GM12865 (cell line): Measurements from ENCODE around the gene NEDD9.

Experiments
- DNase-seq: peaks from one replicate; pipeline ENCODE4 v3.0.0; 2010; ENCODE audit warnings: low read depth
- H3K4me3 ChIP-seq: 2 replicates; pipeline ENCODE4 v1.5.1; 2011; ENCODE audit warnings: mild to moderate bottlenecking, low read depth, low read length, control low read depth
- TF ChIP-seq, protein P1 (sequence below): IDR thresholded peaks from 2 replicates; pipeline ENCODE4 v1.5.1; 2011; ENCODE audit warnings: low read length, control low read depth, low read depth, inconsistent platforms; ENCODE audit not compliant: insufficient read depth; ENCODE audit errors: missing control alignments

NEDD9 gene

DNA sequence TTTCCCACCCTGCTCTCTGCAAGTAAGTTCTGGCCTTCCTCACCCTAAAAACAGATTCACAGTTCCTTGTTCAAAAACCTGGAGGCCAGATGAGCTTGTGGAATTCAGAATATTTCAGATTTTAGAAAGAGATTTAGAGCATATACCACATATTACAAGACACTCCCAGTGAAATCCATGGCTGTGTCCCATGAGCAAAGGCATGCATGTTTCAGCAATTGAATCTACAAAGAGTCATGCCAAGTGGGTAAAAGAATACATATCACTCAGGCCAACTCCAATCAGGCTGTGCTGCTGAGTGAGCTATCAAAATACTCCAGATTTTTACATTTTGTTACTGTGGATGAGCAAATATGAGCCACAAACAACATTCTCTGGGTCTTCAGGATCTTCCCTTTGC is 10.2 kb upstream of the NEDD9 start:
- TF ChIP-seq, protein P1, sequence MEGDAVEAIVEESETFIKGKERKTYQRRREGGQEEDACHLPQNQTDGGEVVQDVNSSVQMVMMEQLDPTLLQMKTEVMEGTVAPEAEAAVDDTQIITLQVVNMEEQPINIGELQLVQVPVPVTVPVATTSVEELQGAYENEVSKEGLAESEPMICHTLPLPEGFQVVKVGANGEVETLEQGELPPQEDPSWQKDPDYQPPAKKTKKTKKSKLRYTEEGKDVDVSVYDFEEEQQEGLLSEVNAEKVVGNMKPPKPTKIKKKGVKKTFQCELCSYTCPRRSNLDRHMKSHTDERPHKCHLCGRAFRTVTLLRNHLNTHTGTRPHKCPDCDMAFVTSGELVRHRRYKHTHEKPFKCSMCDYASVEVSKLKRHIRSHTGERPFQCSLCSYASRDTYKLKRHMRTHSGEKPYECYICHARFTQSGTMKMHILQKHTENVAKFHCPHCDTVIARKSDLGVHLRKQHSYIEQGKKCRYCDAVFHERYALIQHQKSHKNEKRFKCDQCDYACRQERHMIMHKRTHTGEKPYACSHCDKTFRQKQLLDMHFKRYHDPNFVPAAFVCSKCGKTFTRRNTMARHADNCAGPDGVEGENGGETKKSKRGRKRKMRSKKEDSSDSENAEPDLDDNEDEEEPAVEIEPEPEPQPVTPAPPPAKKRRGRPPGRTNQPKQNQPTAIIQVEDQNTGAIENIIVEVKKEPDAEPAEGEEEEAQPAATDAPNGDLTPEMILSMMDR = no peak
- no peak for DNase-seq
- no peak overlapping the region for H3K4me3 ChIP-seq

DNA sequence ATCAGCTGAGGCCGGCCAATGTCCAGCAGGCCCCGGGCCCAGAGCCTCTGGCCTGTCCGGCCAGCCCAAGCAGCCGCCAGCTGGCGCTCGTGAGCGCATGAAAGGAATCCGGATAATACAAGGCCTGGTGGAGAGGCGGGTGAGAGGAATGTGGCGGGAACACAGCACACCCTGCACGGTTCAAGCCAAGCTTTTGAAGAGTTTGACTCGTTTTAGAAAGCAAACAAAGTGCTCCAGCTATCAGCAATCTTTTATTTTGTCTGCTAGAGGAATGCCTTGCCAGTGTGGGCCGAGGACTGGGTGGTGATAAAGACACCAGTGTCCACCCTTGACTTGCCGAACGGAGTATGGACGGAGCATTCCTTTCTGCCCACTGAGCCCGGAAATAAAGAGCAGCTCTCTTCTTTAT is 9.3 kb upstream of the NEDD9 start:
- no peak for DNase-seq
- TF ChIP-seq, protein P1 = no peak
- no peak overlapping the region for H3K4me3 ChIP-seq

GRCh38 chr6:11241154-11241792 is 8.8 kb upstream of the NEDD9 start:
- H3K4me3 ChIP-seq = no peak overlapping the region
- TF ChIP-seq, protein P1 = no peak
- DNase-seq = no peak

DNA sequence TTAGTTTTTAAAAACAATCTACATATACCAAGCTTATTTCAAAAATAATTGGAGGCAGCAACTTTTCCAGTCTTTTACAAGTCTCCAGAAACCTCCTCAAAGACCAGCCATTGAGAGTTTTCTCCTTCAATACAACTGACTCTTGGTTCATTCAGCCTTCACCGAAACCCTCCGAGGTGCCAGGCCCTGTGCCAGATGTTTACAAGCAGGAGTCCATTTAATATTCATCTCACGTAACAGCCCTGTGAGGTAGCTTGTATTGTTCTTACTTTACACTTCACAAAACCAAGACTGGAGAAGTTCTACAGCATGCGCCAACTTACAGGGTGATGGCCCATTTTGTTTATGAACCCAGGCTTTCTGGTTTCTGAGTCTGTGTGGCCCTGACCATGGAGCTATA is 5.5 kb upstream of the NEDD9 start:
- H3K4me3 ChIP-seq = no peak overlapping the region
- DNase-seq = no peak
- TF ChIP-seq, protein P1 = no peak

DNA sequence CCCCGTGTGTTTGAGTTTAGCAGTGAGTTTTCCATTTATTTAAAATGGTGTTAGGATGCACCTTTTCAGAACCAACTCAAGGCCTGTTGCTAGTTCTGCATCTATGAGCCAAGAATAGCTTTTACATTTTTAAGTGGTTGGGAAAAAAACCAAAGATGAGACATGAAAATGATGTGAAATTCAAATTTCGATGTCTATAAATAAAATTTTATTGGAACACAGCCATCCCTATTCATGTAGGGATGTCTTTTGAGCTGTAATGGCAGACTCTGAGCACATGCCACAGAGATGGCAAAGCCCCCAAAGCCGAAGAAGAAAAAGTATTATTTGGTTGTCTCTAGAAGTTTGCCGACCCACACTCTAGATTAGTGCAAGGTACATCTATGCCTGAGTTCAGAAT is 5.0 kb upstream of the NEDD9 start:
- no peak for DNase-seq
- TF ChIP-seq, protein P1 = no peak
- no peak overlapping the region for H3K4me3 ChIP-seq

DNA sequence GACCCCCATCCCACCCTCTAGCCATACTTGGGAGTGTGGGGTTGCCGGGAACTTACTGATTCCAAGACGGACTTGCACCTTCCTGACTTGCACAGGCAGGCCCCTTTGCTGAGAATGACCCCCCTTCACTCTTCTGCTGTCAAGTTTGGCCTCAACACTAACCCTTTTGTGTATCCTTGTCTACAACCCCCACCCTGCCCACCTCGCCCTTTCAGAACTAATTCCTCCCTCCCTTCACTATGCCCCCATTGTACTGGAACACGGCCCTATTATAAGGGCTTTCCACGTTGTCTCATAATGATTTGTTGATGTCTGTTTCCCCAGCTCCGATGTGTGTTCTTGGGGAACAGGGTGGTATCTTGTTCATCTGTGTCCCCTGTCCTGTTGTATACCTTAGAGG is 4.4 kb upstream of the NEDD9 start:
- no peak overlapping the region for H3K4me3 ChIP-seq

More for the DNA sequence above, 4.4 kb upstream of the NEDD9 start:
- no peak for DNase-seq
- TF ChIP-seq, protein P1 = no peak
